ENCODE measurements around the gene VPS35.

DNA sequence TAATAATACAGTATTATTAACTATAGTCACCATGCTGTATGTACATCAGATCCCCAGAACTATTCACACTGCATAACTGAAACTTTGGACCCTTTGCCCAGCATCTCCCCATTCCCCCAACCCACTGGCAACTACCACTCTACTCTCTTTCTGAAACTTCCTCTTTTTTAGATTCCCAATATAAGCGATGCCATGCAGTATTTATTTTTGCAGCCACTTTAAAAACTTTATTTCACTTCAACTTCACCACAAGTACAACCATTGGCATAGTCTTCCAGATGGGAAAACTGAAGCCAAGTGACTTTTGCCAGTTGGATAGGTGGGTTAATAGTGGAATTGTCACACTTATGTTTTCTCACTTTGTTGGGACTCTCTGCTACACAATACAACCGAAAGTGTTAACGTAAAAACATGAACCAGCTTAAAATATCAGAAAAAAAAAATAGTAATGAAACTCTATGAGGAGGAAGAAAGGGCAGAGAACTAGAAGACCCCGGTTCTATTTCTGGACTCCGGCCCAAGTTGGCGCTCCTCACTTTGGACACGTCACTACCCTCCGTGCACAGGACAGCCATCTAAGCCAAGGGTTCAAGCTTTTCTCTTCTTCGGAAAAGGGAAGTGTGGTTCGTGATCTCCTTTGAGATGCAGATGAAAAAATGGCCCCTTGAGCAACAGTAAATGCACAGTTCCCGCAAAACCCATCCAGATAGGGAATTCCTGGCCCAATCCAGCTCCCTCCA is 68.5 kb downstream of the VPS35 start:
- TF ChIP-seq, protein P1, sequence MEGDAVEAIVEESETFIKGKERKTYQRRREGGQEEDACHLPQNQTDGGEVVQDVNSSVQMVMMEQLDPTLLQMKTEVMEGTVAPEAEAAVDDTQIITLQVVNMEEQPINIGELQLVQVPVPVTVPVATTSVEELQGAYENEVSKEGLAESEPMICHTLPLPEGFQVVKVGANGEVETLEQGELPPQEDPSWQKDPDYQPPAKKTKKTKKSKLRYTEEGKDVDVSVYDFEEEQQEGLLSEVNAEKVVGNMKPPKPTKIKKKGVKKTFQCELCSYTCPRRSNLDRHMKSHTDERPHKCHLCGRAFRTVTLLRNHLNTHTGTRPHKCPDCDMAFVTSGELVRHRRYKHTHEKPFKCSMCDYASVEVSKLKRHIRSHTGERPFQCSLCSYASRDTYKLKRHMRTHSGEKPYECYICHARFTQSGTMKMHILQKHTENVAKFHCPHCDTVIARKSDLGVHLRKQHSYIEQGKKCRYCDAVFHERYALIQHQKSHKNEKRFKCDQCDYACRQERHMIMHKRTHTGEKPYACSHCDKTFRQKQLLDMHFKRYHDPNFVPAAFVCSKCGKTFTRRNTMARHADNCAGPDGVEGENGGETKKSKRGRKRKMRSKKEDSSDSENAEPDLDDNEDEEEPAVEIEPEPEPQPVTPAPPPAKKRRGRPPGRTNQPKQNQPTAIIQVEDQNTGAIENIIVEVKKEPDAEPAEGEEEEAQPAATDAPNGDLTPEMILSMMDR (IDR thresholded peaks at IDR 0.05), result no peak
- no peak for TF ChIP-seq POLR2A (IDR thresholded peaks at IDR 0.05)
